Fibroblast of skin of back (primary cell): ENCODE results near the gene ACAA2.
"Not testable (repeated sequence)": the region's sequence is repeated elsewhere in the genome, so short reads cannot be mapped to it uniquely, and the experiment has no call there.

ENCODE experiments used
- DNase-seq: peaks from one replicate; pipeline ENCODE4 v3.0.0-alpha.2; 2013

ACAA2 gene

GRCh38 chr18:49845629-49846360, 32.5 kb upstream of the ACAA2 start:
- peak; percentile 8 for DNase-seq

- no peak for DNase-seq
These were observed 31.6 kb upstream of the ACAA2 start for GRCh38 chr18:49844903-49845302.

DNA sequence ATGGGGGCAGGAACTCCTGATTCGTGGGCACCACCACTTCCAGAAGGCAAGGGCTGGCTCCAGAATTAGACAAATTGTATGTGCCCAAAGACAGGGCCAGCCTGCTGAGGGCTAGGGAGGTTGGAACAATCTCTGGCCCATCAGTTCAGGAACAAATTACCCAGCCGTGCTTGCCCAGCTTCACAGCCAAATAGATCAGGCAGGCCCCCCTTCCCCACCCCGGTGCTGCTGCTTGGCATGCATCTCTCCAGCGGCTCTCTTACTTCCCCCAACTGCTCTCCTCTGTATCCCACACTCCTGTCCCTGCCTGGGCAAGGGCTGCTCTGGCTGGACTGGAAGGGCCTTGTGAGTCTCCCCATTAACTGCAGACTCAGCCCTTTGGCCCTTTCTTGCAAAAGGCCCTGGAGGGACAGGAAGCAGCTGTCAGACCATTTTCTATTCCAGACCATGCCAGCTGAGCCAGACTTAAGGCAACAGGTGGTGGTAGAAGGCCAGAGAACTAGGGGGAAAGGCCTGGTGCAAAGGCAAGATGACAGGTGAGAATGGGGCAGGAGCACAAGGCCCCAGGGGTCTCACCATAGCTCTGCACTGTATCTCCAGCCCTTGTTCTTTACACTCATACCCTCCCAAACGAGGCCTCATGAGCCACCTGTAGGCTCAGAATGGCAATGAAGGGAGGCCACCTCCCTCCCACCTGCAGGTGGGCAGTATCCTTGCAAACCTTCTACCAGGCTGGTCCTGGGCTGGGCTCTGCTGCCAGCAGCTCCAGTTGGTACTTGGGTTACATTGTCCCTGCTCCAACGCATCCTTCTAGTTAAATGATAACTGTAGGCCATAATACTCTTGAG, 30.7 kb upstream of the ACAA2 start:
- no peak for DNase-seq

GRCh38 chr18:49843131-49843530, 29.8 kb upstream of the ACAA2 start:
- no peak for DNase-seq

GRCh38 chr18:49842656-49843055, 29.3 kb upstream of the ACAA2 start:
- no peak for DNase-seq

DNA sequence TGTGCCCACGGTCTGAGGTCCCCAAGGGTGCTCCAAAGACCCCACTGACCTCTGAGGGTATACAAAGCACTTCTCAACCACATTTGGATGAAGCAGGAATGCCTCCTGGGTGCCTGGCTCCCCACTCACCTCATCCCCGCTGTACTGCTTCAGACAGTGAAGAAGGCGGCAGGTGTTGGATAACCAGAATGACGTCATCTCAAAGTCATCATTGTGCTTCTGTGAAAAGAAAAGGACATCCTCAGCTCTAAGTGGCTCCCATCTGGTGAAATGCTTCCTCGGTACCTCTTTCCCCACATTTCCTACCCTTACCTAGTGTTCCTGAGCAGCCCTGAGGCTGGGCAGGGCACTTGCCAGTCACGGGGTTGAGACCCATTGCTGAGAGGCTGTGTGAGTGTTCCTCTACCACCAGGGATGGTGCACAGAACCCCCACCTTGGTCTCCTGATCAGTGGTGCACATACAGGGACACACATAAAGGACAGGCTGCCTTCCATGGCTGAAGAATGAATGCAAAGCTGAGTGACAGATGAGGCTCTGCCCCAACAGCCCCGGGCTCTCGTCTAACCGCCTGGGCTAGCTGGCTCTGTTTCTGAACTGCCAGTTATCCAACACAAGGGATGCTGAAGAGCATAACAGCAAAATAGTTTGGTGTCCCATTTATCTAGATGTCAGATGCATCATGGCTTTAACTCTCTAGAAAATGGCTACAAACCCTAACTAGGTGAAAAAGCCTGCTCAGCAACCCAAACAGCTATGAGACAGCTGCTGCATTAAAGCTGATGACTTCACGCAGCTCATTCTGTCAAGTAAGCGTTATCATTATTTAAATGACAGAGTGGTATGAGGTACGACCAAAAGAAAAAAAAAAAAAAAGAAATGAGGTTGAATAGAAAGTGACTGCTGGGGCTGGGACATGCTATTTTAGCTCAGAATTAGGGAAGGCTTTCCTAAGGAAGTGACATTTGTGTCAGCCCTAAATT, 28.2 kb upstream of the ACAA2 start:
- DNase-seq, result no peak

DNA sequence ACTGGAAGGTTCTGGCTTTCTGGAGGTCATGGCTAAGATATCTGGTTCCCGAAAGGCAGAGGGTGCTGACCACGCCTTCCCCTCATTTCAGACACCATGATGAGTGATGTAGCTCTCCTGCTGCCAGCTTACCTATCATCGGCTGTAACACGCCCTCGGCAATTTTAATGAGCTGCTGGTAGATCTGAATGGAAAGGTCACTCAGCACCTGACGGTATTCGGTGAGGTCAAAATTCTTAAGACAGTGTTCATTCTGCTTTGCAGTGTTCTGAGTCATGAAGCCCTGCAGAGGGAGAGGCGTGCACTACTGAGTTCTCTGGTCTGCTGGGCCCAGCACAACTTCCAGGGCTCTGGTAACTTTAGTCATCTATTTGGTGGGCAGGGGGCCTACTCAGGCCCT, 25.7 kb upstream of the ACAA2 start:
- DNase-seq, result peak; percentile 20

DNA sequence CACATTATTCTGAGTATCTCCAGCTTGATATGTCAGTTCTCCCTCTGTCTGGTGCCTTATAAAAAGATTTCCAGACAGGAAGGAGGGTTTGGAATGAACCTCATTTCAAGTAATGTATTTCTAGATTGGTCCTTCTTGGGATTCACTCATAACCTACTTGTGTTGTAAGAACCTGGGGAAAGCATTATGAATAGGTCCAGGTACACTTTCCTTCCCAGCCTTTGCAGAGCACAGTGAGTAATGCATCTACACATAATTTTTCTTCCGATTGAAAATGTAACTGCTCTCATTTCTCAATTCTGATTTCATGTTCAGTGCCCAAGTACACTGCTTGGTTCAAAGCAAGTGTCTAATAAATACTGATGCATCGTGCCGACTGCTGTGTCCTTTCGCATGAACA, 25.0 kb upstream of the ACAA2 start:
- no peak for DNase-seq

GRCh38 chr18:49837889-49838288, 24.6 kb upstream of the ACAA2 start:
- DNase-seq, result no peak

DNA sequence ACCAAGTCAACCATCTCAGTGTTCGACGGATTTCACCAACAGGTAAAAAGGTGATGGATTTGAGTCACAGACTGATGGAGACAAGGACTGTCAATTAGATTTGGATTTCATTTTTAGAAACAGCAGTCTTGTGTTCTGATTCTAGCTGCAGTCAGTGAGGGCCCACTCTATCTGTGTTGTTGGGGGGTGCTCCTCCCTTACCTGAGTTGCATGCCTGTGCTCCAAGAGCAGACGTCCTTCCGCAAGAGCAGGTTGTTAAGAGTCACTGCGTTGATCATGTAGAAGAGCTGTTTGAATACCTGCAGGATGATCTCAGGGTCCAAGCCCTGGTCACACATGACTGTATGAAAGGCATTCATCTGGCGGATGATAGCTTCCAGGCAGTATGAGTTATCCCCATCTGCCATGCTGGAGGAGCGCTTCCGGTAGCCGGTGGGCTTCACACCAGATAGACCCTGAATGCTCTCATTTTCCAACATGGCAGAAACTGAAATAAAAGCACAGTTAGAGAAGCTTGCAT, 24.0 kb upstream of the ACAA2 start:
- not testable (repeated sequence) for DNase-seq

DNA sequence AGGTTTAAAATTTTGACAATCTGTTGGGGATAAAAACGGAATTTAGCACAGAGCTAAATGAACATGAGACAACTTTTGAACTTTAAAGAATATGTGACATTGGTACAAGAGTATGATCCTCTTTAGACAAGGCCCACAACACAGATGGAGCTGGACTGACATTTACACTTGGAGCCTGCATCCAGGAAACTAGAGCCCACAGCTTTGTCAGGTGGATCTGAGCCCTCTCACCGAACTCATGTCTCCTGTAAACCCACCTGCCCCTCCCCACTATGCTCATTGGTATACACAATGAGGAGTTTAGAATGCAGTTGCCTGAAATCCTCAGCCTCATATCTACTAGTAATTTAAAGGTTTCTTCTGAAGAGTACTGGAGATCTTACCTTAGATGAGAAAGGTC, 22.1 kb upstream of the ACAA2 start:
- no peak for DNase-seq

DNA sequence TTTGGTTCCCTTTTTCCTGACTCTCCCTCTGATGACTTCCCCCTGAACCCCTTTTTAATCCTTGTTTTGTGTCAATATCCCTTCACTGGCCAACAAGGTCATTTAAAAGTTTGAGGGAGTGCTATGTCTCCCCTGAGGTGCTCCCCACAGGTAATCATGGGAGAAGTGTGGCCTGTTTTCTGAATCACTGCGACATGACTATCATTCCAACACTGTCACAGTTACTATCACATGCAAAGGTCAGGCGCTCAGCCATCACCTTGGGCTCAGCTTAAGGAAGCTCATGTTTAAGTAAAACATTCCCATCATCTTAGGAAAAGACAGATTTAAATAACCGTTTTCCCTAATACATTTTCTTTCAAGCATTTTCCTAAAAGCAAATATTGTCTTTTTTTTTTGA, 20.9 kb upstream of the ACAA2 start:
- DNase-seq, result no peak

DNA sequence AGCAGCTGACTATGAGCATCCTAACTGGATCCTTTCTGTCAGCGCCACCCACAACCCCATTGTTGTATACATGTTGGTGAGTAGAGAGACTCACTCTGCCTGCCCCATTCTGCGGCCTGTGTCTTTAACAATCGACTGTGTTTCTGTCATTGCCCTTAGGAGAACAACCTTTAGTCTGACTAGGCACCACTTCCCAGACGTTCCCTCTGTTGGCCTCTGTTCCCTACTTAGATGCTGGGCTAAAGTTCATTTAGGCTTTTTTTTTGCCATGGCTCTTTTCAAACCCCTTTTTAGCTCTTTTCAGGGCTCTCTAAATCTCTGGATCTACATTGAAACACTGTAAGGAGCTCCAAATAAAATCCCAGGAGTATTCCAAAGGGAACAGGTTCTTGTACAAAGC, 20.5 kb upstream of the ACAA2 start:
- no peak for DNase-seq

GRCh38 chr18:49832221-49832647, 18.9 kb upstream of the ACAA2 start:
- DNase-seq, result no peak

DNA sequence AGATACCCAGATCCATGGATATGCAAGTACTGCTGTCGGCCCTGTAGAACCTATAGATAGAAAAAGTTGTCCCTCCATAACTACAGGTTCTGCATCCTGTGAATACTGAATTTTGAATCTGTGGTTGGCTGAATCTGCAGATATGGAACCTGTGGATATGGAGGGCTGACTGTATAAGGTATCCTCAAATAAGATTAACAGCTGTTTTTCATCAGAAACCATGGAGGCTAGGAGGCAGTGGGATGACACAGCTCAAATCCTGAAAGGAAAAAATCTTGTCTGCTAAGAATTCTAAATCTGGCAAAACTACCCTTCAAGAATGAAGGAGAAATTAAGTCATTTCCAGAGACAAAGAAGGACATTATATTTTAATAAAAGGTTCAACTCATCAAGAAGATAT, 14.7 kb upstream of the ACAA2 start:
- no peak for DNase-seq

DNA sequence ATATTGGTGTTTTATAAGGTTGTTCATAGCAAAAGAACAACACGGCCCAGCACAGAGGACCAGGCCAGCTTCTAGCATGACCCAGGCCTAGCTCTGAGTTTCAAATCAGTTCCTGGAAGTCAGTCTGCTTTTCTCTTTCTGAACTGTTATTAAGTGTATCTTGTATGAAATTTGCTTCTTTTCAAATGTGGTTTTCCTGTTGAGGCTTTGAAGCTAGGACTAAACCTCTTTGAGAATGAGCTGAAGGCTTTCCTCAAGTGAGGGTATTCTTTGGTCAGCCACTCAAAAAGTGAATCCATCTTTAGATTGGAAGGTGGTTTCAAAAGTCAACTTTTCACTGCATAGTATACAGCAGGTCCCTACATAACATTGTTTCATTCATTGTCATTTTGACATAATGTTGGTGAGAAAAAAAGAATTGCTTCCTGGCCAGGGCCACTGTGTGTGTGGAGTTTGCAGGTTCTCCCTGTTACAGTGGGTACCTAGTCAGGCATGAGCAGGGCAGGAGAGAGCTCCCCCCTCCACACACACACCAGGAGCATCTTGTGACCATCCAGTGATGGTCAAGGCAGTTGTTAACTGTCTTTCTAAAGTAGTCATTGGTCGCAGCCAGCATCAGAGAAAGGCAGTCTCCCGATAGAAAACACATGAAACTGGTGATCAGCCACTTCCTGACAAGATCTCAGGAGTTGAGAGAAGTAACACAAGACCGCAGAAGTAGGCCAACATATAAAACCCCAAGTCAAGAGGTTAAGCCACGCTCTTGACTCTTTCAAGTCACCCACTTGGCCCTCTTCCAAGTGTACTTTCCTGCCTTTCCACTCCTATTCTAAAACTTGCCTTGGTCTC, 6.7 kb upstream of the ACAA2 start:
- no peak for DNase-seq

GRCh38 chr18:49819071-49819662, 5.8 kb upstream of the ACAA2 start:
- DNase-seq, result no peak

DNA sequence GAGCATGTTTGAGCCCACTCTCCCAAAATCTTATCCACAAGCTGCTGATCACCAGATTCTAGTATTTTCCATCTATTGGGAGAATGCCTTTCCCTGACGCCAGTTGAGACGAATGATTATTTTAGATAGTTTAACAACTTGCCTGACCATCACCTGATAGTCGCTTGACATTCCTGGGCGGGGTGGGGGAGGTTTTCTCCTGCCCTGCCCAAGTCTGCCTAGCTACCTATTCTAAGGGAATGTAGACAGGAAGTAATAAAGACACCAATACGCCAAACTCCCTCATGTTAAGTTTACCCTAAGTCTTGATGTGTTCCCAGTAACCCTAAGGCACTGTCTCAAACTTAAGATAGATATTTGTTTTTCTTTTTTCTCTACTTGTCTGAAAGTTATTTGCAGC, 4.6 kb upstream of the ACAA2 start:
- no peak for DNase-seq

GRCh38 chr18:49815927-49816326, 2.6 kb upstream of the ACAA2 start:
- no peak for DNase-seq

- peak; percentile 50 for DNase-seq
These were observed 790 bp upstream of the ACAA2 start for GRCh38 chr18:49814147-49814499.

DNA sequence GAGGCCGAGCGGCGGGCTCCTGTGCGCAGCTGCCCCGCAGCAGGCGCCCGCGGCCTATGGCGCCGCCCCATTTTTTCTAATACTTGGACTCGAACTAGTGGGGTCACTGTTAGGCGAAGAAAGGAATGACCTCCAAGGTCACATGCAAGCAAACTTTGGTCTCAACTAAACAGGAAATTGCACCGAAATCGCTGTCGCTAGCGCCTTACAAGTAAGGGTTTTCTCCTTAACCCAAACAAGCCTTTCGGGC, 339 bp downstream of the ACAA2 start:
- DNase-seq, result peak; percentile 37
